ENCODE results near the gene GALNT15.

DNA sequence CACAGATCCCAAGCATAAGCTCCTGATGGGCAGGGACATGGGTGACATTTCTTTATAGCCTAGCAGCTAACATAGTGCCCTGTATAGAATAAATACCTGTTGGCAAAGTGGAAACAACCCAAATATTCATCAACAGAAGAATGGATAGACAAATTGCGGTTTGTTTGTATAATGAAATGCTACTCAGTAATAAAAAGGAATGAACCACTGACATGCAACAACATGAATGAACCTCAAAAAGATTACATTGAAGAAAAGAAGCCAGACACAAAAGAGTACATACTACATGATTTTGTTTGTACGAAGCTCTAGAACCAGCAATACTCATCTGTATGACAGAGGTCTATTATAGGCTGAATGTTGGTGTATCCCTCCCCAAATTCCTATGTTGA lies 33.6 kb upstream of the GALNT15 start:
- TF ChIP-seq, protein P1, sequence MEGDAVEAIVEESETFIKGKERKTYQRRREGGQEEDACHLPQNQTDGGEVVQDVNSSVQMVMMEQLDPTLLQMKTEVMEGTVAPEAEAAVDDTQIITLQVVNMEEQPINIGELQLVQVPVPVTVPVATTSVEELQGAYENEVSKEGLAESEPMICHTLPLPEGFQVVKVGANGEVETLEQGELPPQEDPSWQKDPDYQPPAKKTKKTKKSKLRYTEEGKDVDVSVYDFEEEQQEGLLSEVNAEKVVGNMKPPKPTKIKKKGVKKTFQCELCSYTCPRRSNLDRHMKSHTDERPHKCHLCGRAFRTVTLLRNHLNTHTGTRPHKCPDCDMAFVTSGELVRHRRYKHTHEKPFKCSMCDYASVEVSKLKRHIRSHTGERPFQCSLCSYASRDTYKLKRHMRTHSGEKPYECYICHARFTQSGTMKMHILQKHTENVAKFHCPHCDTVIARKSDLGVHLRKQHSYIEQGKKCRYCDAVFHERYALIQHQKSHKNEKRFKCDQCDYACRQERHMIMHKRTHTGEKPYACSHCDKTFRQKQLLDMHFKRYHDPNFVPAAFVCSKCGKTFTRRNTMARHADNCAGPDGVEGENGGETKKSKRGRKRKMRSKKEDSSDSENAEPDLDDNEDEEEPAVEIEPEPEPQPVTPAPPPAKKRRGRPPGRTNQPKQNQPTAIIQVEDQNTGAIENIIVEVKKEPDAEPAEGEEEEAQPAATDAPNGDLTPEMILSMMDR (IDR thresholded peaks at IDR 0.05; ENCODE audit: low read length): no peak
- TF ChIP-seq EZH2 (IDR thresholded peaks at IDR 0.05; ENCODE audit: borderline replicate concordance, low read length): no peak
